CMK (cell line): ENCODE results near the gene SDF2L1.
"Not testable (repeated sequence)": the region's sequence is repeated elsewhere in the genome, so short reads cannot be mapped to it uniquely, and the experiment has no call there.

Experiments used
- DNase-seq: peaks from one replicate; pipeline ENCODE4 v3.0.0-alpha.2; 2010; ENCODE audit warnings: low read depth

SDF2L1 gene

GRCh38 chr22:21686634-21687393 lies 44.7 kb downstream of the SDF2L1 start:
- no peak for DNase-seq

DNA sequence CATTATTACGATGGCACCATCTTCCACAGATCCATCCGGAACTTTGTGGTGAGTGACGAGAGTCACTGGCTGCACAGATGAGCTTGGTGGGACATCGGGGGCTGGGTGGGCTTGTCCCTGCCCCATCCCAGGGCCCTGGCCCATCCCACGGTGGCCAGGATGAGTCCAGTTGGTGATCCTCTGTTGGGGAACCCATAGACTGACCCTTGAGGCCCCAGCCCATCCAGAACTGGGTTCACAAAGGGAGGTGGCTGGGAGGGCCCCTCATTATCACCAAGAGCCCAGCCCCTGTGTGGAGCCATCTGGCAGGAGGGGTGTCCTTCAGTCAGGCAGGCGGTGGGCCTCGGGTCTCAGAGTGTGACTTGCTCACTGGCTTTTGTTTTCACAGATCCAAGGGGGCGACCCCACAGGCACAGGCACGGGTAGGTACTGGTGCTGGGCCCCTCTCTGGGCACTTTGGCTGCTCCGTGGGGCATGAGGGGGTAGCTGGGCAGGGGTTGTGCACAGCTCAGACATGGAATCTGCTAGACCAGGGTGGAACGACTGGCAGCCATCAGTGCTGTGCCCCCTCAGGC lies 45.7 kb downstream of the SDF2L1 start:
- DNase-seq = no peak

DNA sequence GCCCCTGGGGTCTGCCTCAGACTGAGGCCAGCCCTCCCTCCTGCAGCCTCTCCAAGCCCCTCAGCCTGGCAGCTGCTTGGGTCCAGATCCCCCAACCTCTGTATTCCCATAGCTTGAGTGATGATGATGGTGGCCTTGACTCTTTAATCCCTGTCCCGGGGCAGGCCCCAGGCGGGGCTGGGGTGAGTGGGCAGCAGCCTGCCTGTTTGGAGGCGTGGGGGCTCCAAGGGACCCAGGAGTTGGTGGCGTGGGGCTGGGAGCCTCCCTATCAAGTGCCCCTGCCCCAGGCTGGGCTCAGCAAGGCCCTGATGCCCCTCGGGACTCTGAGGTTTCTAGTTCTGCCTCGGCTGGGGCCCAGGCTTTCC lies 46.2 kb downstream of the SDF2L1 start:
- no peak for DNase-seq

GRCh38 chr22:21688706-21689381 lies 46.7 kb downstream of the SDF2L1 start:
- no peak for DNase-seq

DNA sequence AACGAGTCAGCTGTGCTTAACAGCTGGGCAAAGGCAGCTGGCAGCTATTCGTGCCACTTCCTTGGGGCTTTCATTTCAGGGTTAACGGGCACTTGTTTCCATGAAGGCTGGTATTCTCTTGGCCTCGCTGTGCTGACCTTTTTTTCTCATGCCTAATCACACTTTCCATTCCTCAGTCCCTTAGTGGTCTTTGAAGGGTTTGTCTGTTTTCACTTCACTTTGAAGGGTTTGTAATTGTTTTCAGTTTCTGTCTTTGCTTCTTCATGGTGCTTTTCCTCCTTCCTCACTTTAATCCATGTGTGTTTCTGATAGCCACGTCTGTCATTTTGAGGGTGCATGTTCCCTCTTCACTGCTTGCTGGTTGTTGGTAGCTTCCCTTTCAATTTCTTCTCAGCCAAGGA lies 48.3 kb downstream of the SDF2L1 start:
- DNase-seq = no peak

GRCh38 chr22:21691816-21692215 lies 49.7 kb downstream of the SDF2L1 start:
- no peak for DNase-seq

- not testable (repeated sequence) for DNase-seq
Observed at GRCh38 chr22:21692856-21693255, 50.8 kb downstream of the SDF2L1 start.

- no peak for DNase-seq
Observed at GRCh38 chr22:21693333-21693998, 51.4 kb downstream of the SDF2L1 start.
